GM12875 (cell line): Measurements from ENCODE around the gene FXN.

Source experiments
- H3K4me3 ChIP-seq: one replicate; pipeline ENCODE4 v1.5.1; 2011; ENCODE audit warnings: low read depth, low read length, control low read depth
- CTCF ChIP-seq: IDR thresholded peaks from 2 replicates; pipeline ENCODE4 v1.5.1; 2011; ENCODE audit warnings: low read depth, mild to moderate bottlenecking, control low read depth, inconsistent platforms, low read length, moderate library complexity, borderline replicate concordance; ENCODE audit not compliant: insufficient read depth

FXN gene

GRCh38 chr9:69065660-69066059, 30.1 kb downstream of the FXN start:
- no peak overlapping the region for H3K4me3 ChIP-seq
- no peak for TF ChIP-seq CTCF

- no peak overlapping the region for H3K4me3 ChIP-seq
- TF ChIP-seq CTCF: no peak
Observed at GRCh38 chr9:69066955-69067354, 31.4 kb downstream of the FXN start.

GRCh38 chr9:69070201-69070600, 34.6 kb downstream of the FXN start:
- H3K4me3 ChIP-seq: no peak overlapping the region
- TF ChIP-seq CTCF: no peak

- no peak overlapping the region for H3K4me3 ChIP-seq
- no peak for TF ChIP-seq CTCF
Observed at GRCh38 chr9:69071059-69071458, 35.5 kb downstream of the FXN start.

GRCh38 chr9:69073103-69073502, 37.6 kb downstream of the FXN start:
- H3K4me3 ChIP-seq: no peak overlapping the region
- TF ChIP-seq CTCF: no peak

- H3K4me3 ChIP-seq: no peak overlapping the region
- no peak for TF ChIP-seq CTCF
Observed at GRCh38 chr9:69074801-69075200, 39.2 kb downstream of the FXN start.

GRCh38 chr9:69076550-69076949, 41.0 kb downstream of the FXN start:
- TF ChIP-seq CTCF: no peak
- no peak overlapping the region for H3K4me3 ChIP-seq
